Ureter (tissue), 1 donor: Measurements from ENCODE around the gene PRAMEF8. TPM values are rescaled to one million over a fixed set of nuclear protein-coding genes. Genes with fewer than 3 reads are reported as not detected.
"Not testable (repeated sequence)": the region's sequence is repeated elsewhere in the genome, so short reads cannot be mapped to it uniquely, and the experiment has no call there.

ENCODE experiments used
- DNase-seq: peaks from one replicate; pipeline ENCODE4 v3.0.0-alpha.2; 2020; ENCODE audit warnings: low spot score
- total RNA-seq: library from RNA; stranded (reverse); gene quantifications from one replicate; pipeline ENCODE4 v1.2.4, GENCODE V29; 2023
- donor health status: DM: yes; HTN: yes; CAD: no.

PRAMEF8 gene
- not detected for total RNA-seq

- not testable (repeated sequence) for DNase-seq
Measured at GRCh38 chr1:13285037-13285436, at the start of gene PRAMEF8. Gene PRAMEF8, minus strand, starts transcription at chr1:13285137. Its CDS starts 1,046 bp downstream, at chr1:13284091.

GRCh38 chr1:13315281-13315680, 30.3 kb upstream of the PRAMEF8 start, which contains the start of gene PRAMEF15:
Gene PRAMEF15, plus strand, starts transcription at chr1:13315581. Its CDS starts 2,827 bp downstream, at chr1:13318408.
- DNase-seq, result not testable (repeated sequence)

GRCh38 chr1:13303239-13303638, 18.3 kb upstream of the PRAMEF8 start, which contains the start of gene PRAMEF33:
Gene PRAMEF33, plus strand, starts transcription at chr1:13303539. Its CDS starts 2,416 bp downstream, at chr1:13305955.
- DNase-seq, result not testable (repeated sequence)

- DNase-seq, result not testable (repeated sequence)
Measured at GRCh38 chr1:13302197-13302596, 17.3 kb upstream of the PRAMEF8 start.

GRCh38 chr1:13298699-13299098, 13.8 kb upstream of the PRAMEF8 start:
- DNase-seq, result not testable (repeated sequence)

- not testable (repeated sequence) for DNase-seq
Measured at GRCh38 chr1:13297216-13297931, 12.4 kb upstream of the PRAMEF8 start.

GRCh38 chr1:13289030-13289429, 4.1 kb upstream of the PRAMEF8 start:
- not testable (repeated sequence) for DNase-seq

- not testable (repeated sequence) for DNase-seq
Measured at GRCh38 chr1:13279617-13280016, 5.3 kb downstream of the PRAMEF8 start.

GRCh38 chr1:13277016-13277415, 7.9 kb downstream of the PRAMEF8 start:
- not testable (repeated sequence) for DNase-seq

GRCh38 chr1:13265124-13265523, 19.8 kb downstream of the PRAMEF8 start:
- not testable (repeated sequence) for DNase-seq

GRCh38 chr1:13253898-13254297, 31.0 kb downstream of the PRAMEF8 start, which contains the start of gene PRAMEF5:
Gene PRAMEF5, plus strand, starts transcription at chr1:13254198. Its CDS starts 5,071 bp downstream, at chr1:13259269.
- DNase-seq, result not testable (repeated sequence)

- DNase-seq, result not testable (repeated sequence)
Measured at GRCh38 chr1:13247122-13247521, 37.8 kb downstream of the PRAMEF8 start.

GRCh38 chr1:13246554-13246871, 38.4 kb downstream of the PRAMEF8 start:
- DNase-seq, result not testable (repeated sequence)

- not testable (repeated sequence) for DNase-seq
Measured at GRCh38 chr1:13245841-13246553, 38.9 kb downstream of the PRAMEF8 start.

- DNase-seq, result not testable (repeated sequence)
Measured at GRCh38 chr1:13243536-13244263, 41.2 kb downstream of the PRAMEF8 start.

GRCh38 chr1:13239633-13240032, 45.3 kb downstream of the PRAMEF8 start:
- not testable (repeated sequence) for DNase-seq

GRCh38 chr1:13237572-13237971, 47.4 kb downstream of the PRAMEF8 start:
- not testable (repeated sequence) for DNase-seq

- DNase-seq, result peak; percentile 30
Measured at GRCh38 chr1:13234057-13234456, 50.9 kb downstream of the PRAMEF8 start.

GRCh38 chr1:13232056-13232455, 52.9 kb downstream of the PRAMEF8 start:
- DNase-seq, result peak; percentile 22
